ENCODE results near the gene KLRC1.

Gene KLRC1

GRCh38 chr12:10406725-10407124 lies 46.5 kb downstream of the KLRC1 start:
- TF ChIP-seq GATA3 (IDR thresholded peaks at IDR 0.05; ENCODE audit: low read depth, low read length) = no peak
- no peak for TF ChIP-seq GATA2 (IDR thresholded peaks at IDR 0.05; ENCODE audit: low read depth, low read length)

GRCh38 chr12:10405294-10405693 lies 47.9 kb downstream of the KLRC1 start:
- TF ChIP-seq GATA2 (IDR thresholded peaks at IDR 0.05; ENCODE audit: low read depth, low read length) (no peak), GATA3 (IDR thresholded peaks at IDR 0.05; ENCODE audit: low read depth, low read length) (no peak)

- TF ChIP-seq GATA3 (IDR thresholded peaks at IDR 0.05; ENCODE audit: low read depth, low read length) = no peak
- no peak for TF ChIP-seq GATA2 (IDR thresholded peaks at IDR 0.05; ENCODE audit: low read depth, low read length)
Observed at GRCh38 chr12:10404798-10405197, 48.4 kb downstream of the KLRC1 start.

GRCh38 chr12:10400829-10401228 lies 52.3 kb downstream of the KLRC1 start:
- no peak for TF ChIP-seq GATA2 (IDR thresholded peaks at IDR 0.05; ENCODE audit: low read depth, low read length)
- no peak for TF ChIP-seq GATA3 (IDR thresholded peaks at IDR 0.05; ENCODE audit: low read depth, low read length)

GRCh38 chr12:10398168-10398567 lies 55.0 kb downstream of the KLRC1 start:
- no peak for TF ChIP-seq GATA3 (IDR thresholded peaks at IDR 0.05; ENCODE audit: low read depth, low read length)

GRCh38 chr12:10397296-10397695 lies 55.9 kb downstream of the KLRC1 start:
- no peak for TF ChIP-seq GATA3 (IDR thresholded peaks at IDR 0.05; ENCODE audit: low read depth, low read length)
- TF ChIP-seq GATA2 (IDR thresholded peaks at IDR 0.05; ENCODE audit: low read depth, low read length) = no peak
